GM15510 (cell line): ENCODE measurements around the gene MYLK.

Experiments used
- POLR2A ChIP-seq: IDR thresholded peaks from 3 replicates; pipeline ENCODE4 v1.6.1; 2011; ENCODE audit warnings: borderline replicate concordance; ENCODE audit not compliant: insufficient read length; ENCODE audit errors: extremely low read depth

MYLK gene

GRCh38 chr3:123781138-123781537 is 103.0 kb downstream of the MYLK start:
- no peak for TF ChIP-seq POLR2A

- no peak for TF ChIP-seq POLR2A
These were observed 103.5 kb downstream of the MYLK start for GRCh38 chr3:123780656-123781055.

- no peak for TF ChIP-seq POLR2A
These were observed 104.4 kb downstream of the MYLK start for GRCh38 chr3:123779655-123780231.

- no peak for TF ChIP-seq POLR2A
These were observed 105.0 kb downstream of the MYLK start for GRCh38 chr3:123778991-123779622.

GRCh38 chr3:123778525-123778924 is 105.6 kb downstream of the MYLK start:
- no peak for TF ChIP-seq POLR2A

GRCh38 chr3:123776071-123776782 is 107.9 kb downstream of the MYLK start:
- TF ChIP-seq POLR2A, result no peak

GRCh38 chr3:123774474-123774873 is 109.7 kb downstream of the MYLK start:
- TF ChIP-seq POLR2A, result no peak

GRCh38 chr3:123773681-123774431 is 110.3 kb downstream of the MYLK start:
- no peak for TF ChIP-seq POLR2A

- no peak for TF ChIP-seq POLR2A
These were observed 114.8 kb downstream of the MYLK start for GRCh38 chr3:123769356-123769743.

- no peak for TF ChIP-seq POLR2A
These were observed 115.4 kb downstream of the MYLK start for GRCh38 chr3:123768480-123769355.

GRCh38 chr3:123767564-123768292 is 116.4 kb downstream of the MYLK start:
- TF ChIP-seq POLR2A, result no peak

- TF ChIP-seq POLR2A, result no peak
These were observed 117.1 kb downstream of the MYLK start for GRCh38 chr3:123767009-123767372.

GRCh38 chr3:123766193-123767008 is 117.7 kb downstream of the MYLK start:
- no peak for TF ChIP-seq POLR2A

- no peak for TF ChIP-seq POLR2A
These were observed 118.5 kb downstream of the MYLK start for GRCh38 chr3:123765475-123766128.
